Right lobe of liver (tissue), 4 donors: ENCODE measurements around the gene PRMT7.

Experiments used
- POLR2A ChIP-seq: fragments of 450-650 bp; IDR thresholded peaks from one replicate; pipeline ENCODE4 v1.6.1; 2017; ENCODE audit warnings: antibody characterized with exemption, mild to moderate bottlenecking
- TF ChIP-seq, protein P1 (sequence below), 4 donors: fragments of 200-600 bp in 3 of 4; fragments of 450-650 bp in 1 of 4; IDR thresholded peaks; one replicate each; pipeline versions ENCODE4 v1.5.1 to v1.8.0; 2016 to 2022; ENCODE audit warnings: antibody characterized with exemption in 4 of 4, mild to moderate bottlenecking in 2 of 4
- donor health status: DM: no; HTN: no; CAD: no.
- donor health status: DM: no; HTN: no; CAD: no.
- donor health status: DM: no; HTN: yes; CAD: no.

DNA sequence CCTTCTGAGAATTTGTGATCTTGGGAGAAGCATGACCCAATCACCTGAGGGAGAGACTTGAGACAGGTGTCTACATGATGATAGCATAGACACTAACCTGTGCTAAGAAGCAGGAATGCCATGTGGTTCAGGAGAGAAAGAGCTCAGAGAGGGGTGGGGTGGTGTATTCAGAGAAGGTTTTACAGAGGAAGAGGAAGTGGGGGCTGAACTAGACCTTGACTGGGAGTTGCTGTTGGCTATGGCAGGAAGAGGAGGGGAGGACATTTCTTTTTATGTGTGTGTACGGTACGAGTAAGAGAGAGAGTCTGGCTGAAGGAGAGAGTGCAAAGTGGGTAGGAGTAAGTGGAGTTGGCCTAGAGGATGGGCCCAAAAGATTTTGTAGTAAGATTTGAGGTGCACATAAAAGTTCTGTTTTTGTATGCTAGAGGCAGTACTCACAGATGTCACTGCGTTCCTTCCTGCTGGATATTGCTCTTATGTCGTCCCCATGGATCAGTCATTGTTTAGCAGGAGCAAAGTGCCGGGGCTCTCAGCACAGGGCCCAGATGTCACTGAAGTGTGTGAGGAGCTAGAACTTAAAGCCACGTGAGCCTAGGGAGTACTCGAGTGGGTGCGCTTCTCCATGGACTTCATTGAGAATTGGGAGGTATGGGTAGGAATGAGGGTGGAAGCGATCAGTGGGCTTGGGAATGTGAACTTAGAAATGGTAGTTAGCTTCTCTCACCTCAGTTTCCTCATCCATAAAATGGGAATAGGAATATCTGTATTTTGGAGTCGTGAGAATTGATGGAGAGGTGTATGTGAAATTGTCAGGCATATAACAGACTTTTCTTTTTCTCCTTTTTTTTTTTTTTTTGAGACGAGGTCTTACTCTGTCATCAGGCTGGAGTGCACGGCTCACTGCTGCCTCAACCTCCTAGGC, 24.4 kb upstream of the PRMT7 start:
- TF ChIP-seq, protein P1, sequence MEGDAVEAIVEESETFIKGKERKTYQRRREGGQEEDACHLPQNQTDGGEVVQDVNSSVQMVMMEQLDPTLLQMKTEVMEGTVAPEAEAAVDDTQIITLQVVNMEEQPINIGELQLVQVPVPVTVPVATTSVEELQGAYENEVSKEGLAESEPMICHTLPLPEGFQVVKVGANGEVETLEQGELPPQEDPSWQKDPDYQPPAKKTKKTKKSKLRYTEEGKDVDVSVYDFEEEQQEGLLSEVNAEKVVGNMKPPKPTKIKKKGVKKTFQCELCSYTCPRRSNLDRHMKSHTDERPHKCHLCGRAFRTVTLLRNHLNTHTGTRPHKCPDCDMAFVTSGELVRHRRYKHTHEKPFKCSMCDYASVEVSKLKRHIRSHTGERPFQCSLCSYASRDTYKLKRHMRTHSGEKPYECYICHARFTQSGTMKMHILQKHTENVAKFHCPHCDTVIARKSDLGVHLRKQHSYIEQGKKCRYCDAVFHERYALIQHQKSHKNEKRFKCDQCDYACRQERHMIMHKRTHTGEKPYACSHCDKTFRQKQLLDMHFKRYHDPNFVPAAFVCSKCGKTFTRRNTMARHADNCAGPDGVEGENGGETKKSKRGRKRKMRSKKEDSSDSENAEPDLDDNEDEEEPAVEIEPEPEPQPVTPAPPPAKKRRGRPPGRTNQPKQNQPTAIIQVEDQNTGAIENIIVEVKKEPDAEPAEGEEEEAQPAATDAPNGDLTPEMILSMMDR (IDR thresholded peaks at IDR 0.05): no peak
- no peak for TF ChIP-seq POLR2A
